NB4 (cell line): ENCODE results near the gene SLC8A2.
A peak's percentile ranks its signal among the peaks of the same experiment; 100 is the strongest.

Source experiments
- DNase-seq: peaks from one replicate; pipeline ENCODE4 v3.0.0; 2010; ENCODE audit warnings: low read depth
- H3K4me3 ChIP-seq: one replicate; pipeline ENCODE4 v1.5.1; 2011; ENCODE audit warnings: mild to moderate bottlenecking, low read depth, low read length, moderate library complexity
- MYC ChIP-seq: IDR thresholded peaks from 2 replicates; pipeline ENCODE4 v1.6.1; 2011; ENCODE audit warnings: low read depth, low read length
- POLR2A ChIP-seq: IDR thresholded peaks from 2 replicates; pipeline ENCODE4 v1.6.1; 2011; ENCODE audit warnings: mild to moderate bottlenecking; ENCODE audit not compliant: insufficient read length; ENCODE audit errors: extremely low read depth
- TF ChIP-seq, protein P1 (sequence below): IDR thresholded peaks from 2 replicates; pipeline ENCODE4 v1.6.1; 2011; ENCODE audit warnings: low read depth, low read length
- TF ChIP-seq, protein P2 (sequence below): IDR thresholded peaks from one replicate; pipeline ENCODE4 v1.5.1; 2012; ENCODE audit warnings: low read depth, low read length

Gene SLC8A2

DNA sequence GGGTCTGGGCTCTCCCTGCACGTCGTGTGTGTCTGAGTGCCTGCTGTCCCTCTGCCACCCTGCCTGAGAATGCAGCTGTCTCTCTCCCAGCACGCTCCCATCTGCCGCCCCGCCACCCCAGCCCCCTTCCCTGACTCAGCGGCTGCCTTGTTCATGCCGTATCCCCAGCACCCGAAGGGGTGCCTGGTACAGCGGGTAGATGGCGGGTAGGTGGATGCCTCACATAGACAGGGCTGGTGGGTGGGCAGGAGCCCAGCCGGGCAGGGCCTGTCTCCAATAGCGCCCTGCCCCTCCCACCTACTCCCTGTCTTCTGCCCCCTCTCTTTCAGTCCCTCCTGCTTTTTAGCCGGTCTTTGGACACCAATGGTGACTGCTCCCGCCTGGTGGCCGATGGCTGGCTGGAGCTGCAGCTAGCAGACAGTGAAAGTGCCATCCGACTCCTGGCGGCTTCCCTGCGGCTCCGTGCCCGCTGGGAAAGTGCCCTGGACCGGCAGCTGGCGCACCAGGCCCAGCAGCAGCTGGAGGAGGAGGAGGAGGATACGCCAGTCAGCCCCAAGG, 92.2 kb downstream of the SLC8A2 start:
- TF ChIP-seq, protein P1, sequence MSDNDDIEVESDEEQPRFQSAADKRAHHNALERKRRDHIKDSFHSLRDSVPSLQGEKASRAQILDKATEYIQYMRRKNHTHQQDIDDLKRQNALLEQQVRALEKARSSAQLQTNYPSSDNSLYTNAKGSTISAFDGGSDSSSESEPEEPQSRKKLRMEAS, result no peak
- TF ChIP-seq, protein P2, sequence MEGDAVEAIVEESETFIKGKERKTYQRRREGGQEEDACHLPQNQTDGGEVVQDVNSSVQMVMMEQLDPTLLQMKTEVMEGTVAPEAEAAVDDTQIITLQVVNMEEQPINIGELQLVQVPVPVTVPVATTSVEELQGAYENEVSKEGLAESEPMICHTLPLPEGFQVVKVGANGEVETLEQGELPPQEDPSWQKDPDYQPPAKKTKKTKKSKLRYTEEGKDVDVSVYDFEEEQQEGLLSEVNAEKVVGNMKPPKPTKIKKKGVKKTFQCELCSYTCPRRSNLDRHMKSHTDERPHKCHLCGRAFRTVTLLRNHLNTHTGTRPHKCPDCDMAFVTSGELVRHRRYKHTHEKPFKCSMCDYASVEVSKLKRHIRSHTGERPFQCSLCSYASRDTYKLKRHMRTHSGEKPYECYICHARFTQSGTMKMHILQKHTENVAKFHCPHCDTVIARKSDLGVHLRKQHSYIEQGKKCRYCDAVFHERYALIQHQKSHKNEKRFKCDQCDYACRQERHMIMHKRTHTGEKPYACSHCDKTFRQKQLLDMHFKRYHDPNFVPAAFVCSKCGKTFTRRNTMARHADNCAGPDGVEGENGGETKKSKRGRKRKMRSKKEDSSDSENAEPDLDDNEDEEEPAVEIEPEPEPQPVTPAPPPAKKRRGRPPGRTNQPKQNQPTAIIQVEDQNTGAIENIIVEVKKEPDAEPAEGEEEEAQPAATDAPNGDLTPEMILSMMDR, result no peak
- no peak for TF ChIP-seq POLR2A
- no peak for TF ChIP-seq MYC
- peak; percentile 24 for DNase-seq
- H3K4me3 ChIP-seq, result no peak overlapping the region

DNA sequence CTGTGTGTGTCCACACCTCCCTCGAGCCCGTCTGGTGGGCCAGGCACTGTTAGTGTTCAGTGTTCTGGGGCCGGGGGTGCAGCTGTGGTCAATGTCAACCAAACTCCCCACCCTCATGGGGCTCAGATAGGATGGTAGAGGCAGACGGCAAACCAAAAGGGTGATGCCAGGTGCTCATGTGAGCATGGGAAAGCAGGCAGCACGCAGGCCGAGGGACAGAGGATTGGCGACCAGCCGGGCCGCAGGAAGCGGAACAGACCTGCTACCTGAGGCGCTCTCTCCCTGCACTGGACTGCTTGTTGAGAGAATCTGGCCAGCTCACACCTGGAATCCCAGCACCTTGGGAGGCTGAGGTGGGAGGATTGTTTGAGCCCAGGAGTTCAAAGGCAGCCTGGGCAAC, 93.4 kb downstream of the SLC8A2 start:
- no peak for TF ChIP-seq MYC
- no peak for TF ChIP-seq POLR2A
- TF ChIP-seq, protein P1, result no peak
- TF ChIP-seq, protein P2, result no peak
- H3K4me3 ChIP-seq, result no peak overlapping the region
- peak; percentile 14 for DNase-seq
